ENCODE measurements around the gene SIM1. TPM values are rescaled to one million over a fixed set of nuclear protein-coding genes. Genes with fewer than 3 reads are reported as not detected.

The SIM1 gene
- total and polyA plus RNA-seq, 12 donors: not detected

DNA sequence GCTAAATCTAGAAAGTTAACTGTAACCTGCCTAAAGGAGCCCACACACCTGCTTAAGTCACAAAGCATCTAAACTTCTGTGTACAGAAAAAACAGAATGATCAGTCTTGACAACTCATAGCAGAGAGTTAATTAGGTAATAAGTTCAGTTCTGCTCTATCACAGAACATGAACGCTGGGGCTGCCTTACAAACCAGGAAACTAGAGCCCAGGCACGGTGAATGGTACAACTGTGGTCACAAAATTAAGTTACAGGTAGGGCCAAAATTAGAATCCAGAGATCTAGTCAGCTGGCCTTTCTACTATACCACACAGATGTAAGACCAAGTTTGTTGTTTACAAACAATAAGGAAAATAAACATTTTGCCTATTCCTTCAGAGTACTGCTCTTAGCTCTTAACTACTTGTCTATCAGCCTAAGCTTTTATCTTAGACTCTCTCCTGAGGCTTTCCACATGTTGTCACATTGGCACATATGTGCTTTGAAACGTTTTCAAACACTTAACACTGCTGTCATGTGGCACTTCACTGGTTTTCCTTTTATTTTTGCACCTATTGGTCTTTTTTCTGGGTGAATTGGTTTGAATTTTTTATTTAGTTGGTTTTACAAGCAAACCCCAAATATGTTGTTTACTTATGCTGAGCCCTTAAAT is 75.7 kb downstream of the SIM1 start:
- ATAC-seq (no peak), DNase-seq (no peak)
- no peak overlapping the region for H3K27ac ChIP-seq
- 24 to 33% methylated on average over 3 of the region's 3 CpGs for WGBS, 2 donors
- no peaks in the 10 kb centered on the region for H3K36me3 ChIP-seq
- H3K9me3 ChIP-seq: no peaks in the 10 kb centered on the region
- H3K4me3 ChIP-seq: no peak overlapping the region
- intact Hi-C loops (cut with DNase I): no loop called here
- no peaks in the 10 kb centered on the region for H3K4me1 ChIP-seq
- TF ChIP-seq, protein P1, sequence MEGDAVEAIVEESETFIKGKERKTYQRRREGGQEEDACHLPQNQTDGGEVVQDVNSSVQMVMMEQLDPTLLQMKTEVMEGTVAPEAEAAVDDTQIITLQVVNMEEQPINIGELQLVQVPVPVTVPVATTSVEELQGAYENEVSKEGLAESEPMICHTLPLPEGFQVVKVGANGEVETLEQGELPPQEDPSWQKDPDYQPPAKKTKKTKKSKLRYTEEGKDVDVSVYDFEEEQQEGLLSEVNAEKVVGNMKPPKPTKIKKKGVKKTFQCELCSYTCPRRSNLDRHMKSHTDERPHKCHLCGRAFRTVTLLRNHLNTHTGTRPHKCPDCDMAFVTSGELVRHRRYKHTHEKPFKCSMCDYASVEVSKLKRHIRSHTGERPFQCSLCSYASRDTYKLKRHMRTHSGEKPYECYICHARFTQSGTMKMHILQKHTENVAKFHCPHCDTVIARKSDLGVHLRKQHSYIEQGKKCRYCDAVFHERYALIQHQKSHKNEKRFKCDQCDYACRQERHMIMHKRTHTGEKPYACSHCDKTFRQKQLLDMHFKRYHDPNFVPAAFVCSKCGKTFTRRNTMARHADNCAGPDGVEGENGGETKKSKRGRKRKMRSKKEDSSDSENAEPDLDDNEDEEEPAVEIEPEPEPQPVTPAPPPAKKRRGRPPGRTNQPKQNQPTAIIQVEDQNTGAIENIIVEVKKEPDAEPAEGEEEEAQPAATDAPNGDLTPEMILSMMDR (IDR thresholded peaks at IDR 0.05): no peak
- H3K27me3 ChIP-seq: no peaks in the 10 kb centered on the region

DNA sequence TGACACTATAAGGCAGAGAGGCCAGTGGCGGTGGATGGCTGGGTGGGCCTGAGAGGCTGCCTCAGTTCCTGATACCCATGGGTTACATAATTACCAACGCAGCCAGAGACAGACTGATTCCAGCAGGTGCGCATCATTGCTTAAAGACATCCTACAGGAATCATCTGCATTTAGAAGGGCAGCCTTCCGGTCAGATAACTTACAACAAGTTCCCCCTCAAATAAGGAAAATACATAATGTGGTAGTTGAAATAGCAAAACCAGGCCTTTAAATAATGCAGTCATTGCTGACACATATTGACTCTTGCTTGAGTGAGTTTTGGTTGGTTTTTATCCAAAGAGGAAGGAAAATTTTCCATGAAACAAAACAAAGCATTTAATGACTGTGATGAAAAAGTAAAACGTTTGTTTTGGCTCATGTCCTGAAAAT is 81.9 kb downstream of the SIM1 start:
- intact Hi-C loops (cut with DNase I): no loop called here
- ATAC-seq (no peak), DNase-seq (no peak)
- no peaks in the 10 kb centered on the region for H3K27me3 ChIP-seq
- TF ChIP-seq, protein P1 (IDR thresholded peaks at IDR 0.05): no peak
- no peaks in the 10 kb centered on the region for H3K9me3 ChIP-seq
- H3K4me3 ChIP-seq: no peak overlapping the region
- no peak overlapping the region for H3K27ac ChIP-seq
- no peaks in the 10 kb centered on the region for H3K36me3 ChIP-seq
- 67 to 75% methylated on average over 5 of the region's 5 CpGs for WGBS, 2 donors
- H3K4me1 ChIP-seq: no peaks in the 10 kb centered on the region

DNA sequence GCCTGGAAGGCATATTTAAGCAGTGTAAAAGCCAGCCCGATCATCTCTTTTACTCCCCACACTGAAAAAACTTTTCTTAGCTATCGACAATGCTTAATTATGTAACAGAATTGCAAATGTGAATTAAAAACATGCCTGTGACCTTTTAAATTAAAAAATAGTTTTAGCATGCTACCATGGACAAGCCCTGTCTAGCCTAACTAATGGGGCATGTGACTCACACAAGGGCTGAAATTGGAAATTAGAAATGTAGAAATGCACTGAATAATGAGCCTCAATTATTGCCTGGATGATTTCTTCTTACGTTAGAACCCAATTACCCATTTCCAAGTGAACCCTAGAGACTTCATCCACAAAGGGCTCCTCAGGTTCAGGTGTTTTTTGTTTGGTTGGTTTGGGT is 82.7 kb downstream of the SIM1 start:
- 86 to 87% methylated on average over 3 of the region's 3 CpGs for WGBS, 2 donors
- Histone ChIP-seq H3K4me3 (no peak overlapping the region), H3K27me3 (no peaks in the 10 kb centered on the region), H3K4me1 (no peaks in the 10 kb centered on the region), H3K36me3 (no peaks in the 10 kb centered on the region), H3K27ac (no peak overlapping the region), H3K9me3 (no peaks in the 10 kb centered on the region)
- no peak for ATAC-seq
- intact Hi-C loops (cut with DNase I): no loop called here
- TF ChIP-seq, protein P1 (IDR thresholded peaks at IDR 0.05): no peak
- DNase-seq: no peak

DNA sequence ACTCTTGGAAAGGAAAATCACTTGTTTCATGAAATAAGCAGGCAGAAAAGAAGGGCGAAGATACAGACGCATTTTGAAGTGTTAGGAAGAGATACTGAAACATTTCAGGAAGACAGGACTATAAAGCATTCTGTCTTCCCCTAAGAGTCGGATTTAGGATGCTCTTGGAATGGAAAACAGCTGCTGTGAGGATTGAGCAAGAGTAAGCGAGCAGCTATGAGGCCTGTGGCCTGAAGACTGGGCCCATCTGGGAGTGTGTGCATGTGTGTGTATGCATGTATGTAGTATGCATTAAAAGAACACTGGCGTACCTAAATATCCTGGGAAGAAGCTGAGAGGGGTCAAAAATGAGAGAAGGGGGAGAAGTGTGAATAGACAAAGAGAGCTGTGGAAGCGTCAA is 83.6 kb downstream of the SIM1 start:
- WGBS, 2 donors: 57 to 67% methylated on average over 6 of the region's 6 CpGs
- Histone ChIP-seq H3K9me3 (no peaks in the 10 kb centered on the region), H3K4me1 (no peaks in the 10 kb centered on the region), H3K27ac (no peak overlapping the region), H3K27me3 (no peaks in the 10 kb centered on the region), H3K36me3 (no peaks in the 10 kb centered on the region), H3K4me3 (no peak overlapping the region)
- TF ChIP-seq, protein P1 (IDR thresholded peaks at IDR 0.05): no peak
- ATAC-seq (no peak), DNase-seq (no peak)
- intact Hi-C loops (cut with DNase I): no loop called here

All from heart right ventricle (tissue), 16 donors.